GM12878 (cell line): ENCODE data around the gene METTL27. TPM values are rescaled to one million over a fixed set of nuclear protein-coding genes. Genes with fewer than 3 reads are reported as not detected.

Source experiments
- ATAC-seq: fragments of 200-7000 bp; cut with Tn5 transposase; 3 replicates; pipeline ENCODE4 v1.9.1; 2020; ENCODE audit warnings: mild to moderate bottlenecking, moderate library complexity
- BruUV-seq: library from RNA; stranded (reverse); fragments of 400-500 nt; replicated peaks from 2 replicates; lab custom pipeline; 2021; lab: Mats Ljungman, UMichigan
- CTCF ChIA-PET: fragments of 300-600 bp; sonication (Branson Sonifier 250); formaldehyde crosslinking; extraction: SDS; loops from one replicate; lab custom pipeline; 2021; ENCODE audit warnings: inconsistent platforms; lab: Yijun Ruan, JAX
- POLR2A ChIA-PET: fragments of 350-600 bp; formaldehyde crosslinking; extraction: SDS; loops from one replicate; lab custom pipeline; 2021; ENCODE audit warnings: inconsistent platforms; lab: Charles Lee
- RAD21 ChIA-PET: fragments of 300-600 bp; sonication (Branson Sonifier 250); formaldehyde crosslinking; loops from one replicate; lab custom pipeline; 2023; ENCODE audit warnings: antibody characterized with exemption; ENCODE audit not compliant: unreplicated experiment; lab: Charles Lee
- SMC1A ChIA-PET: fragments of 300-600 bp; sonication (Branson Sonifier 250); formaldehyde crosslinking; loops from one replicate; lab custom pipeline; 2023; ENCODE audit not compliant: unreplicated experiment, uncharacterized antibody; lab: Charles Lee
- DNase-seq: peaks from one replicate; pipeline ENCODE4 v3.0.0-alpha.2; 2011; ENCODE audit warnings: low read depth, low spot score
- FAIRE-seq: peaks from 3 replicates; lab custom pipeline; 2011; peaks lifted over from hg19 to GRCh38; lab: Jason Lieb, UNC
- H2AFZ ChIP-seq: 2 replicates; pipeline ENCODE4 v1.6.0; 2011; ENCODE audit warnings: low read depth, low read length, control low read depth; ENCODE audit not compliant: control insufficient read depth
- H3K27ac ChIP-seq: 2 replicates; pipeline ENCODE4 v1.5.1; 2011; ENCODE audit warnings: control low read depth; ENCODE audit not compliant: control insufficient read depth, insufficient read depth
- H3K27me3 ChIP-seq, 2 experiments: replicated peaks in 1 of 2; 2 replicates each; pipeline versions ENCODE4 v1.6.0 to v1.6.1; 2011; ENCODE audit warnings: low read length in 1 of 2; ENCODE audit not compliant: control insufficient read depth in 2 of 2, insufficient read depth in 2 of 2
- H3K36me3 ChIP-seq, 2 experiments: 2 replicates each; pipeline ENCODE4 v1.5.1; 2011; ENCODE audit warnings: low read length in 1 of 2; ENCODE audit not compliant: control insufficient read depth in 2 of 2, insufficient read depth in 2 of 2
- H3K4me1 ChIP-seq: 2 replicates; pipeline ENCODE4 v1.6.1; 2011; ENCODE audit warnings: mild to moderate bottlenecking, low read length, moderate library complexity, mixed read lengths; ENCODE audit not compliant: control insufficient read depth, insufficient read depth
- H3K4me2 ChIP-seq: 2 replicates; pipeline ENCODE4 v1.6.0; 2011; ENCODE audit warnings: control low read depth; ENCODE audit not compliant: control insufficient read depth, insufficient read depth
- H3K4me3 ChIP-seq: fragments of 200-600 bp; sonication (generic); 2 replicates; pipeline ENCODE4 v1.5.1; 2016
- H3K79me2 ChIP-seq: 2 replicates; pipeline ENCODE4 v1.6.0; 2011; ENCODE audit warnings: low read length; ENCODE audit not compliant: control insufficient read depth, insufficient read depth
- H3K9ac ChIP-seq: 2 replicates; pipeline ENCODE4 v1.8.0; 2011; ENCODE audit warnings: low read length, control low read depth, mixed read lengths; ENCODE audit not compliant: control insufficient read depth, insufficient read depth
- H3K9me3 ChIP-seq: replicated peaks from 3 replicates; pipeline ENCODE4 v1.5.1; 2011; ENCODE audit warnings: mild to moderate bottlenecking, low read length; ENCODE audit not compliant: control insufficient read depth, insufficient read depth
- H4K20me1 ChIP-seq: 2 replicates; pipeline ENCODE4 v1.6.0; 2011; ENCODE audit not compliant: control insufficient read depth, insufficient read depth
- BHLHE40 ChIP-seq, 2 experiments: fragments of 450-650 bp in 1 of 2; IDR thresholded peaks; 2 replicates each; pipeline ENCODE4 v1.6.1; 2011 to 2017; ENCODE audit warnings: low read depth in 2 of 2, borderline replicate concordance in 1 of 2, improper control_type of control experiment in 1 of 2, low read length in 1 of 2, mild to moderate bottlenecking in 1 of 2
- FOXM1 ChIP-seq: IDR thresholded peaks from 2 replicates; pipeline ENCODE4 v1.6.1; 2012; ENCODE audit warnings: low read depth, mild to moderate bottlenecking, inconsistent platforms, low read length, moderate library complexity
- GATAD2B ChIP-seq: fragments of 450-650 bp; conservative IDR thresholded peaks from 2 replicates; pipeline ENCODE4 v1.6.1; 2017; ENCODE audit warnings: low read depth, mild to moderate bottlenecking, moderate library complexity
- NFXL1 ChIP-seq: fragments of 450-650 bp; IDR thresholded peaks from 2 replicates; pipeline ENCODE4 v1.6.1; 2017; ENCODE audit warnings: antibody characterized with exemption, mild to moderate bottlenecking, borderline replicate concordance
- SMAD1 ChIP-seq: fragments of 450-650 bp; IDR thresholded peaks from 2 replicates; pipeline ENCODE4 v1.6.1; 2018; ENCODE audit warnings: mild to moderate bottlenecking, low read depth; ENCODE audit not compliant: partially characterized antibody
- SMC3 ChIP-seq: IDR thresholded peaks from 2 replicates; pipeline ENCODE4 v1.6.1; 2011; ENCODE audit warnings: low read length, improper control_type of control experiment, borderline replicate concordance
- TCF7 ChIP-seq: IDR thresholded peaks from 2 replicates; pipeline ENCODE4 v1.6.1; 2014; ENCODE audit warnings: antibody characterized with exemption, borderline replicate concordance
- WGBS: methylation state at CpG from one replicate; pipeline ENCODE4 v1.1.6; 2016; ENCODE audit warnings: low lambda C conversion rate; ENCODE audit not compliant: insufficient replicate concordance, insufficient coverage; ENCODE audit errors: missing lambda C conversion rate; 5-methylcytosine and 5-hydroxymethylcytosine counted together
- in situ Hi-C: fragments of 300-500 bp; cut with MboI; formaldehyde crosslinking; loops from 9 replicates; pipeline ENCODE4 v1.14.3; 2018; ENCODE audit warnings: mixed read lengths
- intact Hi-C: fragments of 100-400 bp; cut with micrococcal nuclease; formaldehyde crosslinking; loops from one replicate; pipeline ENCODE4 v1.14.2; 2022; ENCODE audit not compliant: unreplicated experiment
- polyA plus RNA-seq, 11 experiments: library from polyadenylated mRNA; depleted of rRNA in 4 of 11; unstranded in 6 of 11; stranded (reverse) in 5 of 11; fragments of >200 nt; fragmentation: Nextera tagmentation in 4 of 11; fragmentation: Illumina TruSeq in 1 of 11; extraction: Ambion mirVana in 4 of 11; extraction: Trizol in 1 of 11; gene quantifications; 1 replicate in 1 of 11; 2 replicates in 10 of 11; pipeline versions ENCODE4 v1.2.1 to v1.2.3, GENCODE V29; 2011 to 2016; ENCODE audit warnings: inconsistent platforms in 2 of 11, missing spikeins in 2 of 11, low read depth in 1 of 11
- total RNA-seq, 4 experiments: library from RNA; depleted of rRNA in 3 of 4; stranded (reverse); fragments of >200 nt in 3 of 4; fragmentation: Illumina TruSeq in 1 of 4; extraction: Trizol in 1 of 4; gene quantifications; 2 replicates each; pipeline versions ENCODE4 v1.2.1 to v1.2.3, GENCODE V29; 2013 to 2021
- TF ChIP-seq, protein P1 (sequence below): fragments of 450-650 bp; formaldehyde crosslinking; IDR thresholded peaks from 2 replicates; pipeline ENCODE4 v1.5.0; 2022; ENCODE audit warnings: mild to moderate bottlenecking, missing genetic modification characterization

Gene METTL27
- total and polyA plus RNA-seq, 10 of the 15 experiments (the other 5 are each of a cell fraction or from before 2014, with no cell fraction given): 0.10 to 3.4 (median 0.68) TPM

DNA sequence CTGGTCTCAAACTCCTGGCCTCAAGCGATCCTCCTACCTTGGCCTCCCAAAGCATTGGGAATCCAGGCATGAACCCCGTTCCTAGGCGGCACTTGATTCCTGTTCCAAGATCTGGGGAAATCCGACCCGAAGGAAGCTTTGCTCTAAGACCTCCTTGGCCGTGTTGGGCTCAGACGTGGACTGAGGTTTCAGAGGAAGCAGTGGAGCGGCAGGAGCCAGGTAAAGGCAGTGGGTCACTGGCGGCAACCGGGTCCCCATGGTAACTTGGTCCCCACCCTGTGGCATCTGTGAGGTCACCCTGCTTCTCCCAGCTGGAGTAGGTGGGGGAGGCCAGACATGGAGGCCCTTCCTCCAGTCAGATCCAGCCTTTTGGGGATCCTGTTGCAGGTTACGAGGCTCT, 18.5 kb upstream of the METTL27 start, which contains the start of gene TMEM270:
Gene TMEM270 (plus strand): TSS at position 301 of the 400 bp plus-strand sequence. CDS start 36 bp downstream, at position 337.
- POLR2A ChIA-PET: no interaction called here
- H2AFZ ChIP-seq: no peak within 1 kb of the TSS
- no peak within 1 kb of the TSS for H3K4me3 ChIP-seq
- SMC1A ChIA-PET: no interaction called here
- WGBS: 37% methylated on average over 11 of the region's 11 CpGs
- TF ChIP-seq BHLHE40 (IDR thresholded peaks at IDR 0.05; ENCODE audit: borderline replicate concordance in 1 of 2, low read depth in 2 of 2, low read length in 1 of 2) (no peak), NFXL1 (no peak), SMC3 (no peak), GATAD2B (no peak), TCF7 (no peak), FOXM1 (no peak), SMAD1 (no peak)
- TF ChIP-seq, protein P1, sequence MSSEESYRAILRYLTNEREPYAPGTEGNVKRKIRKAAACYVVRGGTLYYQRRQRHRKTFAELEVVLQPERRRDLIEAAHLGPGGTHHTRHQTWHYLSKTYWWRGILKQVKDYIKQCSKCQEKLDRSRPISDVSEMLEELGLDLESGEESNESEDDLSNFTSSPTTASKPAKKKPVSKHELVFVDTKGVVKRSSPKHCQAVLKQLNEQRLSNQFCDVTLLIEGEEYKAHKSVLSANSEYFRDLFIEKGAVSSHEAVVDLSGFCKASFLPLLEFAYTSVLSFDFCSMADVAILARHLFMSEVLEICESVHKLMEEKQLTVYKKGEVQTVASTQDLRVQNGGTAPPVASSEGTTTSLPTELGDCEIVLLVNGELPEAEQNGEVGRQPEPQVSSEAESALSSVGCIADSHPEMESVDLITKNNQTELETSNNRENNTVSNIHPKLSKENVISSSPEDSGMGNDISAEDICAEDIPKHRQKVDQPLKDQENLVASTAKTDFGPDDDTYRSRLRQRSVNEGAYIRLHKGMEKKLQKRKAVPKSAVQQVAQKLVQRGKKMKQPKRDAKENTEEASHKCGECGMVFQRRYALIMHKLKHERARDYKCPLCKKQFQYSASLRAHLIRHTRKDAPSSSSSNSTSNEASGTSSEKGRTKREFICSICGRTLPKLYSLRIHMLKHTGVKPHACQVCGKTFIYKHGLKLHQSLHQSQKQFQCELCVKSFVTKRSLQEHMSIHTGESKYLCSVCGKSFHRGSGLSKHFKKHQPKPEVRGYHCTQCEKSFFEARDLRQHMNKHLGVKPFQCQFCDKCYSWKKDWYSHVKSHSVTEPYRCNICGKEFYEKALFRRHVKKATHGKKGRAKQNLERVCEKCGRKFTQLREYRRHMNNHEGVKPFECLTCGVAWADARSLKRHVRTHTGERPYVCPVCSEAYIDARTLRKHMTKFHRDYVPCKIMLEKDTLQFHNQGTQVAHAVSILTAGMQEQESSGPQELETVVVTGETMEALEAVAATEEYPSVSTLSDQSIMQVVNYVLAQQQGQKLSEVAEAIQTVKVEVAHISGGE (CRISPR knock-in tag): no peak
- TF ChIP-seq, all 136 proteins: peak for 0
- CTCF ChIA-PET: no interaction called here
- Histone ChIP-seq H3K79me2 (no peaks in the 10 kb centered on the region), H3K27me3 (0 out of 4 replicates have a peak, but pooled peaks cover 0 to 2% of the 10 kb centered on the region in 2 experiments), H3K27ac (no peak within 1 kb of the TSS), H3K9ac (no peak within 1 kb of the TSS), H3K9me3 (no peaks in the 10 kb centered on the region), H3K4me1 (peaks cover 2% of the 10 kb centered on the region), H3K4me2 (no peak within 1 kb of the TSS), H3K36me3 (no peaks in the 10 kb centered on the region), H4K20me1 (no peaks in the 10 kb centered on the region)
- RAD21 ChIA-PET: no interaction called here
- intact Hi-C loops (no loop called here), in situ Hi-C loops (no loop called here)
- FAIRE-seq: no peak
- DNase-seq: no peak
- BruUV-seq: no TSS peak
- no peak for ATAC-seq
